ENCODE data around the gene XKR7.
A peak's percentile ranks its signal among the peaks of the same experiment; 100 is the strongest.

Gene XKR7

GRCh38 chr20:31945319-31945718, 22.6 kb upstream of the XKR7 start:
- DNase-seq, result peak in 1 of 2 experiments; percentile 15

GRCh38 chr20:31945785-31946184, 22.2 kb upstream of the XKR7 start:
- DNase-seq, result peak; percentile 89 to 94

- no peak for DNase-seq
These were observed 19.9 kb upstream of the XKR7 start for GRCh38 chr20:31948008-31948407.

GRCh38 chr20:31949877-31950646, 17.9 kb upstream of the XKR7 start:
- no peak for DNase-seq

- DNase-seq, result no peak
These were observed 16.8 kb upstream of the XKR7 start for GRCh38 chr20:31951203-31951529.

- DNase-seq, result peak; percentile 89 to 99
These were observed 16.2 kb upstream of the XKR7 start, which contains the start of gene PDRG1 for GRCh38 chr20:31951530-31952453. Gene PDRG1 (minus strand): TSS chr20:31952046. CDS start chr20:31951961, 85 bp downstream.

- no peak for DNase-seq
These were observed 14.3 kb upstream of the XKR7 start for GRCh38 chr20:31953556-31954148.

GRCh38 chr20:31954500-31954899, 13.5 kb upstream of the XKR7 start:
- DNase-seq, result no peak

- no peak for DNase-seq
These were observed 11.1 kb upstream of the XKR7 start for GRCh38 chr20:31956556-31957526.

GRCh38 chr20:31962761-31963160, 5.2 kb upstream of the XKR7 start:
- no peak for DNase-seq

- DNase-seq, result no peak
These were observed 4.1 kb upstream of the XKR7 start for GRCh38 chr20:31963889-31964288.

- no peak for DNase-seq
These were observed 828 bp upstream of the XKR7 start for GRCh38 chr20:31966991-31967655.

GRCh38 chr20:31968291-31969126, 558 bp downstream of the XKR7 start:
- DNase-seq, result peak in 1 of 2 experiments; percentile 18

- DNase-seq, result no peak
These were observed 2.0 kb downstream of the XKR7 start for GRCh38 chr20:31969991-31970390.

- DNase-seq, result no peak
These were observed 4.6 kb downstream of the XKR7 start for GRCh38 chr20:31972471-31973021.

GRCh38 chr20:31974296-31974695, 6.3 kb downstream of the XKR7 start:
- DNase-seq, result no peak

GRCh38 chr20:31974951-31975487, 7.1 kb downstream of the XKR7 start:
- DNase-seq, result no peak

- no peak for DNase-seq
These were observed 7.9 kb downstream of the XKR7 start for GRCh38 chr20:31975874-31976273.

GRCh38 chr20:31977080-31977479, 9.1 kb downstream of the XKR7 start:
- DNase-seq, result no peak

All from NCI-H446 (cell line).